ENCODE measurements around the gene DHX8.

Gene DHX8

DNA sequence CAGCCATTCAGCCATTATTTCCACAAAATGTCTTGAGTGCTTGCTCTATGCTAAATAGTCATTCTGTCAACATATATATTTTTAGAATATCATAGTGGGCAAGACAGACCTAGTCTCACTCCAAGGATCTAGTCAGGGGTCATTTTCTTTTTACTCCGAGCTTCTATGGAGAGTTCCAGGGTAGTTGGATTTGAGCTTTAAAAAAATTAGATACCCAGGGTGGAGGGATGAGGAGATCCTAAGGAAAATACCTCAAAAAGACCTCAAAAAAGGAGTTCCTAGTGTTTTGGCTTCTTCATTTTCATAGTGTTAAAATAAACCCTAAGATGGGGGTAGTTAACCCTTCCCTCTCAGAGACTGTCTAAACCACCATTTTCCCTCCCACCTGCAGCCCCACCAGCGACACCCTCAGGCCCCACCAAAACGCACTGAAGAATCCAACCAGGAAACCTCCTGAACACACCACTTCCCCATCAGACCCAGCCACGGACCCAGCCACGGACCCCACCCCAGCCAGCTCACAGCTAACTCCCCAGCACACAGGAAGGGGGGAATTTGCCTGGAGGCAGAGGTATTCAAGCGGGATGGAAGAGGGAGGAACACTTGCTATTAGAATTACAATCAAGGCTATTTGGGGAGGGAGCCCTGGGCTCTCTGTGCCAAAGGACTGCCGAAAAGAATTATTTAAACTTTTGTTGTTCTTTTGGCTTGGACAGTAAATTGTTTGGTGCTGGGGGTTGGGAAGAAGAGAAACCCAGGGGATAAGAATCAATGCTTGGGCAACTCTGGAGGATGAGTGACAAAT lies 60.2 kb downstream of the DHX8 start:
- no peak overlapping the region for H3K27ac ChIP-seq (ENCODE audit: low read depth, low read length)

DNA sequence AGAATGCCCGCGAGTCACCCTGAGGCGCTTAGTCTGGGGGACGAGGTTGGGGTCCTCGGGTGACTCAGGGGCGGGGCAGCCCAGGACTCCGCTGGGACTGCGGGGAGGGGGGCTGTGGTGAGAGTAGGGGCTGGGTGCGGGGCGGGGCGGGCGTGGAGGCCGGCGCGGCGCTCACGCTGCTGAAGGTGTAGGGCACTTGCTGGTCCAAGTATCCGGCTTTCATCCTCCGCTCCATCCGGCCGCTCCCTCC lies 61.5 kb downstream of the DHX8 start:
- Histone ChIP-seq H4K91ac (ENCODE audit: low read depth, low read length) (no peak overlapping the region), H3K27ac (ENCODE audit: low read depth, low read length) (no peak overlapping the region), H2AFZ (ENCODE audit: insufficient read depth, low read length, poor library complexity) (no peak overlapping the region), H3K79me2 (ENCODE audit: control insufficient read depth, insufficient read depth, low read length, poor library complexity) (peaks cover 3% of the 10 kb centered on the region), H3K14ac (ENCODE audit: low read length) (no peak overlapping the region), H4K8ac (ENCODE audit: low read depth, low read length) (no peak overlapping the region), H2BK120ac (ENCODE audit: insufficient read depth, low read length, poor library complexity) (no peak overlapping the region), H2BK12ac (ENCODE audit: low read length) (no peak overlapping the region), H3K4me1 (ENCODE audit: control insufficient read depth in 1 of 2, insufficient read depth in 2 of 2, low read length in 2 of 2) (peaks cover 12 to 25% of the 10 kb centered on the region in 2 experiments), H3K23ac (ENCODE audit: low read length) (no peak overlapping the region), H3K36me3 (ENCODE audit: control insufficient read depth in 1 of 2, insufficient read depth in 2 of 2, low read length in 2 of 2) (no peaks in the 10 kb centered on the region), H3K9ac (ENCODE audit: low read length) (no peak overlapping the region), H4K12ac (ENCODE audit: low read depth, low read length) (no peak overlapping the region), H3K79me1 (ENCODE audit: low read length) (peaks cover 2% of the 10 kb centered on the region), H3K4me2 (ENCODE audit: low read length) (peak overlapping the region; percentile 62), H3K27me3 (ENCODE audit: insufficient read depth, low read length) (peaks cover 22% of the 10 kb centered on the region), H3K4ac (ENCODE audit: low read depth, low read length) (no peak overlapping the region), H3K9me3 (ENCODE audit: insufficient read depth, low read depth, low read length) (no peaks in the 10 kb centered on the region), H3K18ac (ENCODE audit: low read length) (no peak overlapping the region), H2AK5ac (ENCODE audit: low read length) (no peak overlapping the region), H3K4me3 (ENCODE audit: low read depth, low read length) (no peak overlapping the region), H2BK5ac (ENCODE audit: low read depth, low read length, poor library complexity) (no peak overlapping the region)
- no CpG with 5 or more reads among the region's 21 CpGs for WGBS (ENCODE audit: extremely low coverage, insufficient coverage, insufficient read length)
- peak; percentile 41 to 47 for DNase-seq

More for the DNA sequence above, 60.2 kb downstream of the DHX8 start:
- H3K36me3 ChIP-seq (ENCODE audit: control insufficient read depth in 1 of 2, insufficient read depth in 2 of 2, low read length in 2 of 2), result no peaks in the 10 kb centered on the region
- no peak overlapping the region for H3K18ac ChIP-seq (ENCODE audit: low read length)
- H2BK5ac ChIP-seq (ENCODE audit: low read depth, low read length, poor library complexity), result no peak overlapping the region
- H3K79me1 ChIP-seq (ENCODE audit: low read length), result peaks cover 2% of the 10 kb centered on the region
- H3K4me2 ChIP-seq (ENCODE audit: low read length), result no peak overlapping the region
- H2AK5ac ChIP-seq (ENCODE audit: low read length), result no peak overlapping the region
- no peak overlapping the region for H3K9ac ChIP-seq (ENCODE audit: low read length)
- peaks cover 22% of the 10 kb centered on the region for H3K27me3 ChIP-seq (ENCODE audit: insufficient read depth, low read length)
- H2AFZ ChIP-seq (ENCODE audit: insufficient read depth, low read length, poor library complexity), result no peak overlapping the region
- peaks cover 3% of the 10 kb centered on the region for H3K79me2 ChIP-seq (ENCODE audit: control insufficient read depth, insufficient read depth, low read length, poor library complexity)
- H3K14ac ChIP-seq (ENCODE audit: low read length), result no peak overlapping the region
- H3K4me1 ChIP-seq (ENCODE audit: control insufficient read depth in 1 of 2, insufficient read depth in 2 of 2, low read length in 2 of 2), result peaks cover 12 to 21% of the 10 kb centered on the region in 2 experiments
- no peak overlapping the region for H2BK120ac ChIP-seq (ENCODE audit: insufficient read depth, low read length, poor library complexity)
- no peak overlapping the region for H3K23ac ChIP-seq (ENCODE audit: low read length)
- H4K8ac ChIP-seq (ENCODE audit: low read depth, low read length), result no peak overlapping the region
- no CpG with 5 or more reads among the region's 7 CpGs for WGBS (ENCODE audit: extremely low coverage, insufficient coverage, insufficient read length)
- no peaks in the 10 kb centered on the region for H3K9me3 ChIP-seq (ENCODE audit: insufficient read depth, low read depth, low read length)
- no peak overlapping the region for H3K4ac ChIP-seq (ENCODE audit: low read depth, low read length)
- no peak overlapping the region for H4K12ac ChIP-seq (ENCODE audit: low read depth, low read length)
- peak overlapping the region; percentile 41 for H4K91ac ChIP-seq (ENCODE audit: low read depth, low read length)
- DNase-seq, result no peak
- no peak overlapping the region for H2BK12ac ChIP-seq (ENCODE audit: low read length)
- H3K4me3 ChIP-seq (ENCODE audit: low read depth, low read length), result no peak overlapping the region

DNA sequence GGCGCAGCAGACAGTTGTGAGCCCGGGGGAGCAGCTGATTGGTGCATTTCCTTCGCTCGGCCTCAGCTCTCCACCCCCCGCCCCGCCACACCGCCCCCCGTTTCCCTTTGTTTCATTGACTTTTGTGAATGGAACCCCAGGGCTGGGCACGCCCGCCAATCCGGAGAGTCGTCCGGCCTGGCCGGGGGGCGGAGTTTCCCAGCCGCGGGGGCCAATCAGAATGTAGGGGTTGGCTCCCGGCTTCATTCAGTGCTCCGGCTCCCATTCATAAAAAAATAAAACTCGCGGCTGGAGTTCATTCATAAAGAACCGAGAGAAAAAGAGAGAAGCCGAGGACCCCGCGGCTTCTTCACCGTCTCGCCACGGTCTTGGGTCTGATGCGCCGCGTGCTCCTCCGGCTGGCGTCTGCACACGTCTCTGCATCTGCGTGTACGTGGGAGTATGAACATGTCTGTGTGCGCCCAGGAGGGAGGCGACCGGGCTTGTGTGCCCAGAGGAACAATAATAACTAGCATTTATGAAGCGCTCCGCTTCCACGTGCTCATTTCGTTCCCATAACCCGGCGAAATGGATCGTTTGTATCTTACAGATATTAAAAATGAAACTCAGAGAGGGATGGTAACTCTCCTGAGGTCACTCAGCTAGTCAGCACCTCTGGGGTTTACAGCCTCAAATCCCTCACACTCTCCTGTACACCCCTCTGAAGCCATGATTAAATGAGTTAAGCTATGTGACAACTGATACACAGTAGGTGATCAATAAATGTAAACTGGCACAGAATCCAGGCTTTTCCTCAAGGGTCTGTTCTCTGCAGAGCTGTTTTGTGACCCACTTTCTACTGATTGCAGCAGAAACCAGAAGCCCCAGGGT lies 62.8 kb downstream of the DHX8 start, which contains the start of gene ETV4:
ETV4 (minus strand) TSS at position 22 of the 870 bp plus-strand sequence. CDS start 723 bp downstream, outside the sequence.
- WGBS (ENCODE audit: extremely low coverage, insufficient coverage, insufficient read length), result no CpG with 5 or more reads among the region's 46 CpGs
- H3K18ac ChIP-seq (ENCODE audit: low read length), result peak within 1 kb of the TSS; percentile 25
- peaks cover 2% of the 10 kb centered on the region for H3K79me1 ChIP-seq (ENCODE audit: low read length)

DNA sequence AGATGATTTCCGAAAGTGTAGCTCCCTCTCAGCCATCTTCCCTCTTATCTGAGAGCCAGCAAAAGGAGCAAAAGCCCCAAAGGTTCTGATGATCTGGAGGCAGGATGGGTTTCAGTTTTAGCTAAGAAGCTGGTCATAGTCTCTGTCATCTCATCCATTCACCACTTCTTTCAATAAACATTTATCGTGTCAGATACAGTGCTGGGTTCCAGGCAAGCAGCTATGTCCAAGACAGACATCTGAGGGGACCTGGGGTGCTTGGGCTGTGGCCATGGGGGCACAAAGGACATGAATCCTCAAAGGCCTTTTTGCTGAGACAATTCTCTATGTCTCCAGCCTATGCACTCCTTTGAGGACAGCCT lies 63.4 kb downstream of the DHX8 start:
- Histone ChIP-seq H3K9ac (ENCODE audit: low read length) (no peak overlapping the region), H3K9me3 (ENCODE audit: insufficient read depth, low read depth, low read length) (no peaks in the 10 kb centered on the region), H2BK12ac (ENCODE audit: low read length) (no peak overlapping the region), H2AFZ (ENCODE audit: insufficient read depth, low read length, poor library complexity) (no peak overlapping the region), H2AK5ac (ENCODE audit: low read length) (no peak overlapping the region), H4K12ac (ENCODE audit: low read depth, low read length) (no peak overlapping the region), H3K36me3 (ENCODE audit: control insufficient read depth in 1 of 2, insufficient read depth in 2 of 2, low read length in 2 of 2) (no peaks in the 10 kb centered on the region), H3K4me1 (ENCODE audit: control insufficient read depth in 1 of 2, insufficient read depth in 2 of 2, low read length in 2 of 2) (peaks cover 5 to 25% of the 10 kb centered on the region in 2 experiments), H3K27me3 (ENCODE audit: insufficient read depth, low read length) (peaks cover 22% of the 10 kb centered on the region), H3K23ac (ENCODE audit: low read length) (no peak overlapping the region), H4K8ac (ENCODE audit: low read depth, low read length) (no peak overlapping the region), H3K4me2 (ENCODE audit: low read length) (no peak overlapping the region), H2BK120ac (ENCODE audit: insufficient read depth, low read length, poor library complexity) (no peak overlapping the region), H3K4me3 (ENCODE audit: low read depth, low read length) (no peak overlapping the region), H3K79me2 (ENCODE audit: control insufficient read depth, insufficient read depth, low read length, poor library complexity) (peaks cover 3% of the 10 kb centered on the region), H3K79me1 (ENCODE audit: low read length) (peaks cover 2% of the 10 kb centered on the region), H2BK5ac (ENCODE audit: low read depth, low read length, poor library complexity) (no peak overlapping the region), H3K27ac (ENCODE audit: low read depth, low read length) (no peak overlapping the region), H3K14ac (ENCODE audit: low read length) (no peak overlapping the region), H3K4ac (ENCODE audit: low read depth, low read length) (no peak overlapping the region), H4K91ac (ENCODE audit: low read depth, low read length) (no peak overlapping the region), H3K18ac (ENCODE audit: low read length) (no peak overlapping the region)
- DNase-seq, result no peak
- no CpG with 5 or more reads among the region's 2 CpGs for WGBS (ENCODE audit: extremely low coverage, insufficient coverage, insufficient read length)

More for the DNA sequence above, 62.8 kb downstream of the DHX8 start, which contains the start of gene ETV4:
- DNase-seq, result peak; percentile 69 to 79
- Histone ChIP-seq H3K9me3 (ENCODE audit: insufficient read depth, low read depth, low read length) (no peaks in the 10 kb centered on the region), H3K4ac (ENCODE audit: low read depth, low read length) (no peak within 1 kb of the TSS), H2AK5ac (ENCODE audit: low read length) (no peak within 1 kb of the TSS), H3K14ac (ENCODE audit: low read length) (peak within 1 kb of the TSS; percentile 39), H3K27ac (ENCODE audit: low read depth, low read length) (no peak within 1 kb of the TSS), H4K8ac (ENCODE audit: low read depth, low read length) (peak within 1 kb of the TSS; percentile 26), H2AFZ (ENCODE audit: insufficient read depth, low read length, poor library complexity) (no peak within 1 kb of the TSS), H4K91ac (ENCODE audit: low read depth, low read length) (no peak within 1 kb of the TSS), H2BK5ac (ENCODE audit: low read depth, low read length, poor library complexity) (no peak within 1 kb of the TSS), H3K9ac (ENCODE audit: low read length) (no peak within 1 kb of the TSS), H2BK12ac (ENCODE audit: low read length) (no peak within 1 kb of the TSS), H3K4me1 (ENCODE audit: control insufficient read depth in 1 of 2, insufficient read depth in 2 of 2, low read length in 2 of 2) (peaks cover 5 to 25% of the 10 kb centered on the region in 2 experiments), H2BK120ac (ENCODE audit: insufficient read depth, low read length, poor library complexity) (no peak within 1 kb of the TSS), H3K4me2 (ENCODE audit: low read length) (peak within 1 kb of the TSS; percentile 62), H3K79me2 (ENCODE audit: control insufficient read depth, insufficient read depth, low read length, poor library complexity) (peaks cover 3% of the 10 kb centered on the region), H3K4me3 (ENCODE audit: low read depth, low read length) (peak within 1 kb of the TSS; percentile 62), H3K36me3 (ENCODE audit: control insufficient read depth in 1 of 2, insufficient read depth in 2 of 2, low read length in 2 of 2) (no peaks in the 10 kb centered on the region), H3K27me3 (ENCODE audit: insufficient read depth, low read length) (peaks cover 22% of the 10 kb centered on the region), H4K12ac (ENCODE audit: low read depth, low read length) (no peak within 1 kb of the TSS), H3K23ac (ENCODE audit: low read length) (no peak within 1 kb of the TSS)

All from trophoblast cell (in vitro differentiated cells and primary cell).